ENCODE results near the gene LSAMP.

The LSAMP gene

DNA sequence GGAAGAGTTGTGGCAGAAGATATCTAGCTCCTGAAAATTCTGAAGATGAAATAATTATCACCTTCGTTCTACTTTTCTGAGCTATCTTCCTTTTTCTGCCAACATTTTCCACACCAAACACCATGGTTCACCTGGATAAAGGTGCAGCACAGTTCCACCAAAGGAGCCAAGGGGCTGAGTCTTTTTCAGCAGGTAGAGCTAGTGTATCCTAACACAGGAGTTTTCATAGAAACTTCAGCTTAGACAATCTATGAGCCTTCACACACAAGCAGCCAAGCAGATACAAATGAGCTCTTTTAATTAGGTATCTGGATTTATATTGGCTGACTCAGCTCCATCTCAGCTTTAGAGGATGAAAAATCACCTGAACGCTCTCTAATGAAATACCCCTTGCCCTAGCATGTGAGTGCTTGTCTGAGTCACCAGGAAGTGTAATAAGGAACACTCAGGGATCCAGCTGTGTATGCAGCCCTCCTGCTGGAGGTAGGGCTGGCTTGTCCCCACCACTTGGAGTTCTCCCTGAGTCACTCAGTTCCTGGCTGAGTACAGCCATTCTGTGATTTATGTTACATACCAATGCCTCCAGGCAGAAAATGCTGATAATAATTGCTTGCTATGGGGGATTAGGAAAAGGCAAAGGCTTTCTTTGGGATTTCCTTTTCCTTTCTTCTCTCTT is 385.7 kb downstream of the LSAMP start:
- DNase-seq (ENCODE audit: low read depth in 2 of 3, low spot score in 2 of 3) = no peak

GRCh38 chr3:116058844-116059243 is 386.4 kb downstream of the LSAMP start:
- DNase-seq (ENCODE audit: low read depth in 2 of 3, low spot score in 2 of 3) = no peak

DNA sequence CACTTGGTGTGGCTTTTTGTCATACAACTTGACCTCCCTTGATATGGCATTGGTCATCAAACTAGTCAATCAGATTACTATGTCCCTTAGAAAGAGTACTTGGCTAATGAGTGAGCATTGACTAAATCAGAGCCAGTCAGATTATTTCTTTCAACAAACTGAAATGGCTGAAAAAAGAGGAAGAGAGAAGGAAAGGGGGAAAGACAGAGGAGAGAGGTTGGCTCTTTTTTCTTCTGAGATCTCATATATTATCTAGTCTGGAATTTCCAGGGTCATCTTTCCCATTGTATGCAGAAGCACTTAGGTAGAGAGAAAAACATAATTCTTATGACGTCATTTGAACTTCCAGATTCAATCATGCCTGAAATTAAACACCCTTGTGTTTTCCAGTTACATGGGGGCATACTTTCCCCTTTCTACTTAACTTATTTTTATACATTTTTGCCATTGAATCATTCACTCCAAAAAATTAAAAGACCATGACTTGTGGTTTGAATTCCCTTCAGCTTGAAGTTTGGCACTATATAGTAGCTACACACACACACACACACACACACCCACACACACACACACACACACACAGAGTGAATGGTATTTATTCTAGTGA is 387.8 kb downstream of the LSAMP start:
- DNase-seq (ENCODE audit: low read depth in 2 of 3, low spot score in 2 of 3) = no peak

DNA sequence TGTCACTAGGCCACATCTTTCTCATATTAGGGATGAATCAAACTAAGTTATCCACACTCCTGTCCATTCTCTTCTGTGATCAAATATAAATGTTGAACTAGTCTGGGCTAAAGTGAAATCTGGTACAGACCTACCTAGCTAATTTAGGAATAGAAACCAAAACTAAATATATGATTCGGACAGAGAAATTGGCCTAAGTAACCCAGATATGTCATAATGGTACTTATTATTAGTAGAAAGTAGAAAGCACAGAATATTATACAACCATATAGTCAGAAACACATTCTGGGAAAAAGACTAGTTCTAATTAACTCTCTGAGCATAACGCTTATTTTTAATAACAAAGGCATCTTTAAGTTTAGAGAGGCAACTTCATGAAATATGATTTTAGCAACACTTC is 389.0 kb downstream of the LSAMP start:
- DNase-seq (ENCODE audit: low read depth in 2 of 3, low spot score in 2 of 3) = no peak

DNA sequence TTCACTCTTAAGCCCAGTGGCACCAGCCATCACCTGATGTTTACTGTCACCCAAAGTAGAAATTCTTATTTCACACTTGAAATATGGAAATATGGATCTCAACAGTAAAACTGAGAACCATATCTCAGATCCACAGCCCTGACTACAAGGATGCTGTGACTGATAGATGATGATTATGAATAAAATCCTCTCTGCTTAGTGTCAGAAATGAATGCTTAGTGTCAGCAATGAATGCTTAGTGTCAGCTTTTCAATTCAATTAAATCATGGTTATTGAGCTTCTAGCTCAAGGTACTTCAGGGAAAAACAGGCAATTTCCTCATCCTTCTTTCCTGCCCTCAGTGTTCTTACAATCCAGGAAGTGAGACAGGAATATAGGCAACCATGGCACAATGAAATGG is 392.3 kb downstream of the LSAMP start:
- no peak for DNase-seq (ENCODE audit: low read depth in 2 of 3, low spot score in 2 of 3)

DNA sequence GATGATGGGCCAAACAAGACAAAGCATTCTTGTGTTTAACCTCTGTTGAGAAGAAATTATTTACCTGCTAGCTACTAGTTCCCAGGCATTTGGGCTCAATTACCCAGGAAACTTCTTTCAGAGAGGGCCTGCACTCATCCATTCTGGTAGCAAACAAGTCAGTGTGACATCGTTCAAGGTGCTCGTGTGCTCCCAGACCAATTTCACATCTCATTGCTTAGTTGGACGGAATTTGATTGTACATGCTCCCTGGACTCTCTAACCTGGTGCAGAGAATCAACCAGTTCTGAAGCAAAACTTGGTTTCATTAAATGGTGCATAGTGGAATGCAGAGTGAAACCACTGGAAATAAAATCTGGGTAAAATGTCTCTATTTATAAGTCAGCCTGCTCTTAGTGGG is 392.7 kb downstream of the LSAMP start:
- DNase-seq (ENCODE audit: low read depth in 2 of 3, low spot score in 2 of 3) = no peak

GRCh38 chr3:116051586-116051985 is 393.7 kb downstream of the LSAMP start:
- DNase-seq (ENCODE audit: low read depth in 2 of 3, low spot score in 2 of 3) = no peak

GRCh38 chr3:116051040-116051439 is 394.2 kb downstream of the LSAMP start:
- DNase-seq (ENCODE audit: low read depth in 2 of 3, low spot score in 2 of 3) = no peak

GRCh38 chr3:116050311-116050915 is 394.9 kb downstream of the LSAMP start:
- DNase-seq (ENCODE audit: low read depth in 2 of 3, low spot score in 2 of 3) = no peak

- DNase-seq (ENCODE audit: low read depth in 2 of 3, low spot score in 2 of 3) = no peak
These were observed 396.3 kb downstream of the LSAMP start for GRCh38 chr3:116048991-116049390.

DNA sequence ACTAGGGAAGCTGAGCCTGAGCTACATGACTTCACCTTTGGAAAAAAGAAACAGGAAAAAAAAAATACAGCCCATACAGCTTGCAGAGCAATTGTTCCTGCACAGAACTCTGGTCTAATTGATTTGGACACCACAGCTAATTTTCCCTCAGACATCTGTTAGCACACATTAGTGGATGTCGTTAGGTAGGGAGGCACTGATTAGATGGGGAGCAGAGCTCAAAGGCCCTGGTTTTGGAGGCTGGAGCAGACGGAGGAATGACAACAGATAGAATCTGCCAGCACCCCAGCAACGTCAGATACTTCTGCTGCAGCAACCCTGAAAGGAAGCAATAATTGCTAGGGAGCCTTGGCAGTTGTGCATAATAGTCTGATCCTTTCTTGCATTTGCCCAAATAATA is 398.9 kb downstream of the LSAMP start:
- no peak for DNase-seq (ENCODE audit: low read depth in 2 of 3, low spot score in 2 of 3)

GRCh38 chr3:116045314-116045713 is 400.0 kb downstream of the LSAMP start:
- no peak for DNase-seq (ENCODE audit: low read depth in 2 of 3, low spot score in 2 of 3)

GRCh38 chr3:116040152-116040551 is 405.1 kb downstream of the LSAMP start:
- no peak for DNase-seq (ENCODE audit: low read depth in 2 of 3, low spot score in 2 of 3)

- DNase-seq (ENCODE audit: low read depth in 2 of 3, low spot score in 2 of 3) = no peak
These were observed 405.7 kb downstream of the LSAMP start for GRCh38 chr3:116039651-116039985.

GRCh38 chr3:116038968-116039650 is 406.2 kb downstream of the LSAMP start:
- DNase-seq (ENCODE audit: low read depth in 2 of 3, low spot score in 2 of 3) = no peak

GRCh38 chr3:116037954-116038911 is 407.1 kb downstream of the LSAMP start:
- DNase-seq (ENCODE audit: low read depth in 2 of 3, low spot score in 2 of 3) = no peak

DNA sequence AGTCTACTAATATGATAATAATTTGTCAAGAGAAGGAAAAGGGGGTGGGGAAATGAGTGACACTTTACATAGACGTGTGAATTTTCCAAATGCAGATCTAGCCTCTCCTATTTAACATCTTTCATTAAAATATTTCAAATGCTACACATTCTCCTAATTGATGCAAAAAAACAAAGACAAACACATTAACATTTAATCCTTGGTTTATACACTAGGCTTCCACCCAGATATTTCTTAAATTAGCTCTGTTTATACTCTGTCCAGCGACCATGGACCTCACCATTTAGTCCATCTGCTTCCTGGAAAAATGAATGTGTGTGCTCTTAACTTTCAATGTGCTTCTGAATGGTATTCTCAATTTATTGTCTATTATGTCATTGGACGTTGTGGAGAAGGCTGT is 409.9 kb downstream of the LSAMP start:
- no peak for DNase-seq (ENCODE audit: low read depth in 2 of 3, low spot score in 2 of 3)

DNA sequence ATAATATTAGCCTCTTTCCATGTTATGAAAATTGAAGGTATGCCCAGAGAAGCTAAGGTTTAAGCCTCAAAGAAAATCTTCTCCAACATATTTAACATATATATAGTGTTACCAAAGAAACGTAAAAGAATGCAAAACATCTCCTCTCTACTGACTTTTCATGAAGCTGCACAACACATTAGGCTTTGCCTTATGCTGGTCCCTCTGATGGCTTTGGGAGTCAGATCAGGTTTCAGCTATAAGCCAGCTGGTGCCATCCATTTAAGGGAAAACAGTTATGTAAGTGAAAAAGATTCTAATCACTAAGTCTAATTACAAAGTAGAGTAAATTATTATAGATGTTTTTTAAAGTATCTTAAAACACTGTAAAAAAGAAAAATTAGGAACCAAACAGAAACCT is 410.5 kb downstream of the LSAMP start:
- no peak for DNase-seq (ENCODE audit: low read depth in 2 of 3, low spot score in 2 of 3)

DNA sequence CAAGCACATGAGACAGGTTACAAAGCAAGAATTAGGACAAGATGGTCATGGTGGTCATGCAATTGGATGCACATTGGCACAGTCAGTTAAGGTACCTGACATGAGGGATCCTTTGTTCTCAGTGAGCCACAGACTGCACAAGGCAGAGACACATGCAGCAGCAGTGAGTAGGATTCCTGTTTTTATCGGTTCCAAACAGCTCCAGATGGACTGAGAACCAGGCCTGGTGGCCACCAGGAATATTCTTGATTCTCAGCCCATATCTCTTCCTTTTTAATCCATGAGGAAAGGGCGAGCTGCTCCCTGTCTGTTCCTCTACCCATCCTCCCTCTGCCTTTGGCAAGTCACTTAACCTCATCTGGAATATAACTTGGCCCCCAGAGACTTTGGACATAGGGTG is 411.2 kb downstream of the LSAMP start:
- no peak for DNase-seq (ENCODE audit: low read depth in 2 of 3, low spot score in 2 of 3)

GRCh38 chr3:116033516-116033915 is 411.8 kb downstream of the LSAMP start:
- no peak for DNase-seq (ENCODE audit: low read depth in 2 of 3, low spot score in 2 of 3)

GRCh38 chr3:116032176-116032575 is 413.1 kb downstream of the LSAMP start:
- no peak for DNase-seq (ENCODE audit: low read depth in 2 of 3, low spot score in 2 of 3)

All from activated CD8-positive, alpha-beta memory T cell treated with anti-CD3 and anti-CD28 coated beads for 48 hours (primary cell).